Mammary epithelial cell (primary cell): Measurements from ENCODE around the gene PPP2R2B.

Experiments
- CTCF ChIP-seq, 2 donors: IDR thresholded peaks in 1 of 2; conservative IDR thresholded peaks in 1 of 2; 2 replicates each; pipeline ENCODE4 v1.5.1; 2011 to 2012; ENCODE audit warnings: inconsistent platforms in 2 of 2, low read length in 2 of 2, mild to moderate bottlenecking in 2 of 2, control low read depth in 1 of 2, low read depth in 1 of 2; ENCODE audit not compliant: insufficient read depth in 1 of 2; ENCODE audit errors: extremely low read depth in 1 of 2
- EZH2 ChIP-seq: IDR thresholded peaks from 2 replicates; pipeline ENCODE4 v1.6.1; 2012; ENCODE audit warnings: low read length, inconsistent platforms, borderline replicate concordance

GRCh38 chr5:146548781-146549449 lies 329.6 kb downstream of the PPP2R2B start:
- TF ChIP-seq CTCF (conservative IDR thresholded peaks at IDR 0.05 in 1 of 2, IDR thresholded peaks at IDR 0.05 in 1 of 2; ENCODE audit: extremely low read depth in 1 of 2, insufficient read depth in 1 of 2, low read depth in 1 of 2, low read length in 2 of 2) (no peak), EZH2 (no peak)
